Kidney (tissue), 14 donors: ENCODE measurements around the gene TXNRD1. TPM values are rescaled to one million over a fixed set of nuclear protein-coding genes. Genes with fewer than 3 reads are reported as not detected.
"Not testable (repeated sequence)": the region's sequence is repeated elsewhere in the genome, so short reads cannot be mapped to it uniquely, and the experiment has no call there.

Experiments used
- DNase-seq, 5 donors: peaks; one replicate each; pipeline ENCODE4 v3.0.0-alpha.2; 2013 to 2020
- FAIRE-seq: peaks from 2 replicates; lab custom pipeline; 2012; peaks lifted over from hg19 to GRCh38; lab: Jason Lieb, UNC
- H3K27ac ChIP-seq, 2 donors: one replicate each; pipeline ENCODE4 v1.7.0; 2013; ENCODE audit warnings: low read depth in 2 of 2, low read length in 2 of 2, inconsistent platforms in 1 of 2
- H3K27me3 ChIP-seq: one replicate; pipeline ENCODE4 v1.7.1; 2013; ENCODE audit warnings: low read length, inconsistent platforms; ENCODE audit not compliant: control insufficient read depth, insufficient read depth
- H3K36me3 ChIP-seq, 3 donors: one replicate each; pipeline versions ENCODE4 v1.7.0 to v1.7.1; 2013; ENCODE audit warnings: low read length in 3 of 3, control low read depth in 1 of 3, inconsistent platforms in 1 of 3; ENCODE audit not compliant: insufficient read depth in 3 of 3, control insufficient read depth in 2 of 3
- H3K4me1 ChIP-seq, 3 donors: one replicate each; pipeline versions ENCODE4 v1.7.0 to v1.7.1; 2013; ENCODE audit warnings: low read length in 3 of 3, inconsistent platforms in 1 of 3, low read depth in 1 of 3; ENCODE audit not compliant: control insufficient read depth in 2 of 3, insufficient read depth in 2 of 3
- H3K4me3 ChIP-seq, 3 donors: one replicate each; pipeline versions ENCODE4 v1.7.0 to v1.8.1; 2013; ENCODE audit warnings: low read length in 3 of 3, control low read depth in 1 of 3, inconsistent platforms in 1 of 3
- H3K9ac ChIP-seq, 3 donors: one replicate each; pipeline versions ENCODE4 v1.7.0 to v1.7.1; 2013; ENCODE audit warnings: low read length in 3 of 3, control low read depth in 1 of 3, inconsistent platforms in 1 of 3
- H3K9me3 ChIP-seq, 3 donors: one replicate each; pipeline versions ENCODE4 v1.7.0 to v1.7.1; 2013; ENCODE audit warnings: low read length in 3 of 3, control low read depth in 1 of 3, inconsistent platforms in 1 of 3; ENCODE audit not compliant: control insufficient read depth in 2 of 3, insufficient read depth in 1 of 3
- CTCF ChIP-seq: IDR thresholded peaks from 3 replicates; pipeline ENCODE4 v1.5.1; 2012; ENCODE audit warnings: mild to moderate bottlenecking, moderate library complexity, borderline replicate concordance; ENCODE audit not compliant: insufficient read depth; ENCODE audit errors: extremely low read depth
- intact Hi-C: fragments of 100-400 bp; cut with DNase I; formaldehyde crosslinking; loops from one replicate; pipeline ENCODE4 v1.11.1; 2022
- polyA plus RNA-seq: library from polyadenylated mRNA; stranded (reverse); fragments of 350-450 nt; fragmentation: Illumina TruSeq; extraction: RNeasy Lipid Tissue Mini Kit (QIAGEN cat#74804); gene quantifications from one replicate; pipeline ENCODE4 v1.2.3, GENCODE V29; 2014; ENCODE audit warnings: low read depth, low replicate concordance; ENCODE audit not compliant: insufficient read depth
- total RNA-seq: library from RNA; stranded (reverse); fragmentation: NEBNext Ultra II Directional; extraction: Animal tissue kit (Norgen Biotek cat#: 25700); gene quantifications from one replicate; pipeline ENCODE4 v1.2.1, GENCODE V29; 2021
- donor health status: control.
- donor health status: control.
- donor health status: control.
- donor health status: control.
- donor health status: control.
- donor health status: DM: yes; HTN: yes; CAD: no.
- donor health status: Normal renal cell carcinoma (clear cell type).

Gene TXNRD1
- total and polyA plus RNA-seq, 2 donors from 2014 or later = 45.0 to 73.2 TPM

- no peak overlapping the region for H3K9ac ChIP-seq
- no peak for DNase-seq
- TF ChIP-seq CTCF = no peak
- no peaks in the 10 kb centered on the region for H3K36me3 ChIP-seq
- no peaks in the 10 kb centered on the region for H3K27me3 ChIP-seq
- FAIRE-seq = no peak
- H3K9me3 ChIP-seq = no peaks in the 10 kb centered on the region
- no peak overlapping the region for H3K4me3 ChIP-seq
- intact Hi-C loops = no loop called here
- H3K4me1 ChIP-seq = no peaks in the 10 kb centered on the region
- H3K27ac ChIP-seq = no peak overlapping the region
These were observed 47.4 kb downstream of the TXNRD1 start for GRCh38 chr12:104263026-104263425.

GRCh38 chr12:104263580-104264358 lies 48.2 kb downstream of the TXNRD1 start:
- DNase-seq = no peak
- Histone ChIP-seq H3K4me3 (no peak overlapping the region), H3K4me1 (no peaks in the 10 kb centered on the region), H3K27ac (no peak overlapping the region), H3K36me3 (no peaks in the 10 kb centered on the region), H3K9ac (no peak overlapping the region), H3K9me3 (no peaks in the 10 kb centered on the region), H3K27me3 (no peaks in the 10 kb centered on the region)
- intact Hi-C loops = no loop called here
- no peak for TF ChIP-seq CTCF
- FAIRE-seq = no peak

GRCh38 chr12:104265436-104265835 lies 49.9 kb downstream of the TXNRD1 start:
- H3K4me1 ChIP-seq, H3K27me3 ChIP-seq, intact Hi-C loops, FAIRE-seq, H3K36me3 ChIP-seq, H3K9me3 ChIP-seq, H3K9ac ChIP-seq, H3K27ac ChIP-seq, DNase-seq, H3K4me3 ChIP-seq: not testable (repeated sequence)

GRCh38 chr12:104272938-104273337 lies 57.4 kb downstream of the TXNRD1 start:
- no peak overlapping the region for H3K9ac ChIP-seq
- TF ChIP-seq CTCF = no peak
- H3K36me3 ChIP-seq = no peaks in the 10 kb centered on the region
- no peak overlapping the region for H3K27ac ChIP-seq
- H3K4me3 ChIP-seq = no peak overlapping the region
- DNase-seq = no peak
- H3K27me3 ChIP-seq = no peaks in the 10 kb centered on the region
- no peak for FAIRE-seq
- intact Hi-C loops = no loop called here
- no peaks in the 10 kb centered on the region for H3K4me1 ChIP-seq
- H3K9me3 ChIP-seq = no peaks in the 10 kb centered on the region
